Dermis blood vessel endothelial cell (primary cell): ENCODE results near the gene DCAF15. TPM values are rescaled to one million over a fixed set of nuclear protein-coding genes. Genes with fewer than 3 reads are reported as not detected.
A peak's percentile ranks its signal among the peaks of the same experiment; 100 is the strongest.

Source experiments
- DNase-seq: peaks from one replicate; pipeline ENCODE4 v3.0.0; 2010
- total RNA-seq: library from RNA; depleted of rRNA; stranded (reverse); fragments of >200 nt; gene quantifications from 2 replicates; pipeline ENCODE4 v1.2.3, GENCODE V29; 2014

The DCAF15 gene
- total RNA-seq, 1 donor from 2014 or later: 8.0 TPM

- peak; percentile 85 for DNase-seq
Observed at GRCh38 chr19:13978351-13979243, 26.3 kb downstream of the DCAF15 start.

DNA sequence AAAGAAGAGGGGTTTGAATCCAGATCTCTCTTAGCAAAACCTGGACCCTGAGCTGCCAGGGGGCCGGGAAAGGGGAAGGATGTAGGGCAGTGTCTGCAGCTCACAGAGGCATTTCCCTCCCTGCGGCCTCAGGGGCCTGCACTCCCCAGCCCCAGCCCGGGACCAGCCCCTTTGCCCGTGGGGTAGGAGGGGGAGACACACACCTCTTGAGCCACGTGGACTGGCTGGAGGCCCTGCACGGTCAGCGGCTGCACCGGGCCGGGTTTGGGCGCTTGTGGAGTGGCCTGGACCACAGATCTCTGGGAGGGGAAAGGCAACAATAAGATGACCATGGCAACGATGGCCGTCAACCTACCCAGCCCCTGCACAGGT lies 26.9 kb downstream of the DCAF15 start:
- no peak for DNase-seq

- DNase-seq: no peak
Observed at GRCh38 chr19:13979686-13980085, 27.4 kb downstream of the DCAF15 start.

- no peak for DNase-seq
Observed at GRCh38 chr19:13980340-13980739, 28.0 kb downstream of the DCAF15 start.

DNA sequence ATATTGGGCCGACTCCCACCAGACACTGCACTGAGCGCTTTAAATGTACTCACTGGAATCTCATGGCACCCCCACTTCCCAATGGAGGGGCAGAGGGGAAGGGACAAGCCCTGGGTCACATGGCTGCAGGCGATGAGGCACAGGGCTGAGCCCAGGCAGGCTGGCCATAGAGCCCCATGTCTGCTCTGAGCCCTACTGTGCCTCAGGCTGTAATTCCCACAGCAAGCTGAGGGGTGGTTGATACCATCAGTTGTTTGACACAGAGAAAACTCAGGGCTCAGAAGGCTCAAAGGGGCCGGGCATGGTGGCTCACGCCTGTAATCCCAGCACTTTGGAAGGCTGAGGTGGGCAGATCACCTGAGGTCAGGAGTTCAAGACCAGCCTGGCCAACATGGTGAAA lies 28.7 kb downstream of the DCAF15 start:
- no peak for DNase-seq

- DNase-seq: no peak
Observed at GRCh38 chr19:13981467-13981866, 29.2 kb downstream of the DCAF15 start.

DNA sequence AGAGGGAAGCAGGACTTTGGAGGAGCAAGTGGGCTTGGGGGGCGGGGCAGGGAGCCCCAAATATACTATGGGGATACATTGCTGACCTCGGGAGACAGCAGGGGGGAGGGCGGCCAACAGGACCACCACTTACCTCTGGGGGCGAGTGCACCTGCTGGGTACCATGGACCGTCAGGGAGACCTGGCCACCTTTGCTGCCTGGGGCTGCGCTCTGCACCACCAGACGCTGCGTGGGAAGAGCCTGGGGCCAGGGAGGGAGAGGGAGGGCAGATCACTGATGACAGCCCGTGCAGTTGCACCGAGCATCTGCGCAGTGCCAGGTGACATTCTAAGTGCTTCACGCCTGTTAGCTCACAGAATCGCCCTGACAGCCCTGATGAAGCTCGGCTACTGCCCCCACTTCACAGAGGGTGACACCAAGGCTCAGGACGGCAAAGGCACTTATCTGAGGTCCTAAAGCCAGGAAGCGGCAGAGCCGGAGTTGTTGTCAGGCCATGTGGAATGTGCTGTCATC lies 29.7 kb downstream of the DCAF15 start:
- no peak for DNase-seq

DNA sequence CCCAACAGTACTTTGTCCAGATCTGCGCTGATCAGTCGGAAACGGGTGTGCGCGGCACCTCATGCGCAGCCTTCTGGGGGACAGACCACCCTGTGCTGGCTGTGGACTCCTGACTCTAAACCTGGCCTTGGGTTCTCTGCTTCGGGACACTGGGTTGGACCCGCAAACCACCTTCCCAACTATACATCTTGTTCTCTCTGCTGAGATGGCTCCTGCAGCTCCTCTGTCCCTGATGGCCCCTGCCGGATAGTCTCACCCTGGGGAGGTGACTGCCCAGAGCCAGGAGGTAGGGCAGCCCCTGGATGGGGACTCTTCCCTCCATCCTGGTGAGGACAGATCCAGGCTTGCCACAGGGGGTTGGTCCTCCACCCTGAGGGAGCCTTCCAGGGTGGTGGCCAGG lies 30.5 kb downstream of the DCAF15 start:
- DNase-seq: no peak

DNA sequence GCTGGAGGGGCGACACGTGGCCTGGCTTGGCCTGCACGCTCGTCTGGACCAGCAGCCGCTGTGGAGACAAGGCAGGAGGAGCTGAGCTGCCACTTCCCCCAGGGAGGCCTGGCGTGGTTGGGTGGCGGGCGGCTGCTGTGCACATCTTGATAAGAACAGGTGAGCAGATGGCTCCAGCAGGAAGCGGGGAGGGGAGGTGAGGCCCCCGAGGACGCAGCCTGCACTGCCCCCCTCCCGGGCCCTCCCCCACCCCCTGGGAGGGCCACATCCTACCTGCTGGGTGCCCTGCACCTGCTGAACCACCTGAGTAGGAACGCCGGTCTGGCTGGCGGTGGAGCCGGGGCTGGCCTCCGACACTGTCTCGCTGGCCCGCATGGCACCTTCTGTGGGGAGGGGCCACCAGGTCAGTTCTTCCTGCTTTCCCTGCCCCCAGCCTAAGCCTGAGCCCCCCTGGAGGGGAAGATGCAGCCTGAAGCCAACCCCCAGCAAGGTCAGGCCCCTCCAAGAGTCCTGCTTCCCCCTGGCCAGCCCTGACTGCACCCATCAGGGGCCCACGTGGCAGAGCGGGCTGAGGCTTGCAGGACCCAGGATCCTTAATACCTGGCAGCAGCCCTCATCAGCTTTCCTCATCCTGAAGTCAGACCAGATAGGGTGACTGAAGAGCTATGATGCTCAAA lies 31.0 kb downstream of the DCAF15 start:
- DNase-seq: no peak

- no peak for DNase-seq
Observed at GRCh38 chr19:13984186-13984585, 31.9 kb downstream of the DCAF15 start.

GRCh38 chr19:13984875-13985741 lies 32.8 kb downstream of the DCAF15 start:
- DNase-seq: no peak

GRCh38 chr19:13985771-13986347 lies 33.5 kb downstream of the DCAF15 start:
- DNase-seq: no peak

DNA sequence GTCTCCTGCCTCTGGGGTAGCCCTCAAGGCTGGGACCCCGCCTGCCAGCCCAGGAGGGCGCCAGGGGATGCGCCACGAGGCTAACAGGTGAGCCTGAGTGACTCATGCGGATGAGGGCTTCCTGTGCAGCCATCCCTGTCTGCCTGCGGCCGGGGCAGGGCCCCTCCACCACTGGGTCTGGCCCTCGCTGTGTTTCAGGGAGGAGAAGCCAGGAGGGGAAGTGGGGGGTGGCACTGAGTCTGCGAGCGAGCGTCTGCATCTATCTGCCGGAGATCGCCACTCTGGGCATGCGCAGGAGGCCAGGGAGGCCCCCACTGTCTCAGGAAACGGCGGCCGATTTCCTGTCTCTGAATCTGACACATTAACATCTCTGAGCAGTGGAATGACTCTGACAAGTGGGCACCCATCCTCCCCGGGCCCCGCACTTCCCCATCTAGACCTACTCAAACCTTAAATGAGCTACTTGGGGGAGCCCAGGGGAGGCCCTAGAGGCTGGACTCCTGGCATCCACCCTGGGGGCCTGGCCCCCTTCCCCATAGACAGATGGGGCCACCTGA lies 34.1 kb downstream of the DCAF15 start:
- peak; percentile 93 for DNase-seq

DNA sequence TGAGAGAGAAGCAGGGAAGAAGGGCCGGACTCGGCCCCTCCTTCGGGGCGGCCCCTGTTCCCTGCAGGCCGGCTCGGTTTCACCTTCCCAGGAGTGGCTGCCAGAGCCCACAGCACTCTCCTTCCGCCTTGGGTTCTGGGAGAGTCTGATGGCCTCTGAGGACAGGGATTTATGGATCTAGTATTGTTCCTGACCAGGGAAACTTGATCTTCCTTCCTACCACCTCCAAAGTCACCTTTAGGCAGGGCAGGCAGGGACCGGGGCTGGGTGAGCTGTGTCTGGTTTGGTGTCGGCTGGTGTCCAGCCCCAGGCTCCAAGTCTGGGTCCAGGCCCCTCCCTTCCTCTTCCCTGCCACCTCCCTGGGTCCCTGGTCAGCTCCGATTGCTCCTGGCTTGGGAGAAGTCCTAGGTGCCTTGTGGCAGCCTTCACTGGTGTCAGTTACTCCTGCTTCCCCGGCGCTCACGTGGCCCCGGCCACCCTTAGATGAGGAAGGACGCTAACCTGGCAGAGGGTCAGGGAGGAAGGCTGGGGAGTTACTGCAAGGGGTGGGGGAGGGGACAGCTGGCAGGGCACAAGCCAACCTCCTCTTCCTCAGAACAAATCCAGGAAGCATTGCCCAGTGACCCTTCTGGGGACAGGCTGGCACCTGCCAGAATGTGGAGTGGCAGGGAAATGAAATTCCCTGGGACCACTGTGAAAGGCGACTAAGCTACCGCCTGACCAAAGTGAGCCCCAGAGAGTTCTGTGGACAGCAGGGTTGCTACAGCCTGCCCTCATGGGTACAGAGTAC lies 35.0 kb downstream of the DCAF15 start:
- peak; percentile 43 for DNase-seq

DNA sequence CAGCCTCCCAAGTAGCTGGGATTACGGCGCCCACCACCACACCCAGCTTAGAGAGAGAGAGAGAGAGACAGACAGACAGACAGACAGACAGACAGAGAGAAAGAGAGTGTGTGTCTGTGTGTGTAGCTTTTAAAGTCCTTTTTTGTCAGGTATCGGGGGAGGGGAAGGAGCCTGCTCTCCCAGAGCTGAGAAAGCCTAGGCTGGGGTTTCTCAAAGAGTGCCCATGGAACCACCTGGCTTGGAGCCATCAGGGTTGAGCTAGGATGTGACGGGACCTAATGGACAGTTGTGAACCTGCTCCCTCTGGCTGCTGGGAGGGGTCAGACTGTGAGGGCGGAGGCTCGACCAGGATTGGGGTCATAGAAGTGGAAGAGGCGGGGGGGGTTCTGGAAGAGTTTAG lies 37.2 kb downstream of the DCAF15 start:
- no peak for DNase-seq

DNA sequence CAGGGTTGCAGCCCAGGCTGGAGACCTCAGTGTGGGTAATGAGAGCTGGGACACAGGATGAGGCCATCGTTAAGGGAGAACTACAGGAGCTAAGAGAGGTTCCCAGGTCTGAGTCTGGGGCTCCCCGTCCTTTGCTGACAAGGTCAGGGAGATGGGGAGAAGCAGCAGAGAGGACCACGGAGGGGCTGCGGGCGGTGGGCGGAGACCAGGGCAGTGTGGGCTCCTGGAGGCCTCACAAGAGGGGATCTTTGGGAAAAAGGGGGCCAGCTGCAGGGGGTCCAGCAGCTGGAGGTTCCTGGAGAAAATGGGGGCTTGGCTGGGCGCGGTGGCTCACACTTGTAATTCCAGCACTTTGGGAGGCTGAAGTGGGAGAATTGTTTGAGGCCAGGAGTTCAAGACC lies 37.8 kb downstream of the DCAF15 start:
- no peak for DNase-seq

DNA sequence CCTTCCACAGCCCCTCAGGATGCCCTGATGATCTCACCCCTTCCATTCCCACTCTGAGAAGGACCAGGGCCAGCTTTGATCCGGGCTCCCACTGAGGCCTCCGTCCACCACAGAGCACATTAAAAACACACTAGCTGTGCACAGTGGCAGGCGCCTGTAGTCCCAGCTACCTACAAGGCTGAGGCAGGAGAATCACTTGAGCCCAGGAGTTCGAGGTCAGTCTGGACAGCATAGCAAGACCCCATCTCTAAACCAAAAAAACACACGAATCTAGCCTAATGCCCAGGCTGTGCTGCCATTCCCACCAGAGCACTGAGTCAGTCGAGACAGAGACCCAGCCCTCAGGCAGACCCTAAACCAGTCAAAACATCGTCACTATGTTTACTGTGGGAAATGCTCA lies 39.7 kb downstream of the DCAF15 start:
- no peak for DNase-seq

GRCh38 chr19:13993590-13994300 lies 41.4 kb downstream of the DCAF15 start:
- DNase-seq: no peak

- peak; percentile 34 for DNase-seq
Observed at GRCh38 chr19:13995017-13995728, 42.9 kb downstream of the DCAF15 start.
